Ascending aorta (tissue), 2 donors: ENCODE results near the gene PLXNA4. TPM values are rescaled to one million over a fixed set of nuclear protein-coding genes. Genes with fewer than 3 reads are reported as not detected.

ENCODE experiments used
- DNase-seq, 2 donors: peaks; one replicate each; pipeline ENCODE4 v3.0.0-alpha.2; 2019; ENCODE audit warnings: low spot score in 2 of 2
- H3K27ac ChIP-seq, 2 donors: fragments of 200-600 bp; sonication (generic); one replicate each; pipeline ENCODE4 v1.5.1; 2016 to 2017; ENCODE audit warnings: mild to moderate bottlenecking in 1 of 2
- H3K27me3 ChIP-seq: fragments of 200-600 bp; sonication (generic); one replicate; pipeline ENCODE4 v1.5.1; 2017
- H3K36me3 ChIP-seq, 2 donors: fragments of 200-600 bp; sonication (generic); one replicate each; pipeline ENCODE4 v1.5.1; 2016
- H3K4me1 ChIP-seq, 2 donors: fragments of 200-600 bp; sonication (generic); one replicate each; pipeline ENCODE4 v1.5.1; 2016 to 2017; ENCODE audit warnings: mild to moderate bottlenecking in 1 of 2
- H3K4me3 ChIP-seq, 2 donors: fragments of 200-600 bp; sonication (generic); one replicate each; pipeline ENCODE4 v1.5.1; 2016 to 2017; ENCODE audit warnings: mild to moderate bottlenecking in 1 of 2
- H3K9me3 ChIP-seq, 2 donors: fragments of 200-600 bp; sonication (generic); one replicate each; pipeline ENCODE4 v1.5.1; 2016
- intact Hi-C: fragments of 100-400 bp; cut with DNase I; formaldehyde crosslinking; loops from one replicate; pipeline ENCODE4 v1.15.1; 2023
- total RNA-seq: library from RNA; depleted of rRNA; stranded (reverse); fragments of >200 nt; gene quantifications from one replicate; pipeline ENCODE4 v1.1.0, GENCODE V29; 2016
- TF ChIP-seq, protein P1 (sequence below), 3 experiments: fragments of 200-600 bp in 2 of 3; fragments of 450-650 bp in 1 of 3; sonication (generic) in 2 of 3; IDR thresholded peaks; one replicate each; pipeline ENCODE4 v1.5.1; 2016 to 2019; ENCODE audit warnings: antibody characterized with exemption in 3 of 3, mild to moderate bottlenecking in 1 of 3, moderate library complexity in 1 of 3

Gene PLXNA4
- total RNA-seq, 1 donor from 2014 or later = 27.1 TPM

GRCh38 chr7:132424277-132424676 lies 152.0 kb downstream of the PLXNA4 start:
- TF ChIP-seq, protein P1, sequence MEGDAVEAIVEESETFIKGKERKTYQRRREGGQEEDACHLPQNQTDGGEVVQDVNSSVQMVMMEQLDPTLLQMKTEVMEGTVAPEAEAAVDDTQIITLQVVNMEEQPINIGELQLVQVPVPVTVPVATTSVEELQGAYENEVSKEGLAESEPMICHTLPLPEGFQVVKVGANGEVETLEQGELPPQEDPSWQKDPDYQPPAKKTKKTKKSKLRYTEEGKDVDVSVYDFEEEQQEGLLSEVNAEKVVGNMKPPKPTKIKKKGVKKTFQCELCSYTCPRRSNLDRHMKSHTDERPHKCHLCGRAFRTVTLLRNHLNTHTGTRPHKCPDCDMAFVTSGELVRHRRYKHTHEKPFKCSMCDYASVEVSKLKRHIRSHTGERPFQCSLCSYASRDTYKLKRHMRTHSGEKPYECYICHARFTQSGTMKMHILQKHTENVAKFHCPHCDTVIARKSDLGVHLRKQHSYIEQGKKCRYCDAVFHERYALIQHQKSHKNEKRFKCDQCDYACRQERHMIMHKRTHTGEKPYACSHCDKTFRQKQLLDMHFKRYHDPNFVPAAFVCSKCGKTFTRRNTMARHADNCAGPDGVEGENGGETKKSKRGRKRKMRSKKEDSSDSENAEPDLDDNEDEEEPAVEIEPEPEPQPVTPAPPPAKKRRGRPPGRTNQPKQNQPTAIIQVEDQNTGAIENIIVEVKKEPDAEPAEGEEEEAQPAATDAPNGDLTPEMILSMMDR (IDR thresholded peaks at IDR 0.05) = no peak
- H3K4me1 ChIP-seq = peaks cover 7 to 42% of the 10 kb centered on the region in 2 donors
- DNase-seq = no peak
- H3K4me3 ChIP-seq = no peak overlapping the region
- intact Hi-C loops = no loop called here
- H3K27me3 ChIP-seq = no peaks in the 10 kb centered on the region
- H3K9me3 ChIP-seq = no peaks in the 10 kb centered on the region
- no peaks in the 10 kb centered on the region for H3K36me3 ChIP-seq
- H3K27ac ChIP-seq = peak overlapping the region; percentile 32 to 76

- no peak overlapping the region for H3K4me3 ChIP-seq
- H3K27me3 ChIP-seq = no peaks in the 10 kb centered on the region
- intact Hi-C loops = no loop called here
- no peak for DNase-seq
- peak overlapping the region; percentile 32 to 76 for H3K27ac ChIP-seq
- no peaks in the 10 kb centered on the region for H3K9me3 ChIP-seq
- TF ChIP-seq, protein P1 (IDR thresholded peaks at IDR 0.05) = no peak
- no peaks in the 10 kb centered on the region for H3K36me3 ChIP-seq
- H3K4me1 ChIP-seq = peaks cover 7 to 45% of the 10 kb centered on the region in 2 donors
Observed at GRCh38 chr7:132423594-132424200, 152.6 kb downstream of the PLXNA4 start.

DNA sequence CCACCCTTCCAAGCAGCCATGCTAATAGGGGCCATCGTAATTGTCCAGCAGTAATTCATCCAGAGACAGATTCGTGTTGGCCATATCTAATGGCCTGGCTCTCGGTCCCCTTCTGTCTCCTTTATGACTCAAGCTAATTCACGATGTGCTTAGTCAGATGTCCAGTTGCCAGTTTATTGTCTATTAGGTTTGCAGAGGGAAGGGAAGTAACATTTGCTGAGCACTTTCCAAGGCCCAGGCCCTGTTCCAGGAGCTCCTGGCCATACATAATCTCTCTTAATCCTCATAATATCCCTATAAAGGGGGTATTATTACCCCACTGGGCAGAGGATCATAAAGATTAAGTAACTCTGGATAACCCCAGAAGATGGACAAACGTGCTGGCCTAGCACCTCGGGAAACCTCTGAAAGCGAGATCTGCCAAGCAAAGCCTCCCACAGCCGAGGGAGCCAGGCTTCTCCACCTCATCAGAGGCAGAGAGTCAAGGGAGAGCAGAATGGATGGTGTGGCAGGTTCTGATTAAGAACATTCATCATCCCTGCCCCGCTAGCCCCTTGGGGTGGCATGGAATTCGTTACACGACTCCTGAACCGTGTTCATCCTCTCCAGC lies 153.7 kb downstream of the PLXNA4 start:
- no peak for DNase-seq
- Histone ChIP-seq H3K4me1 (peaks cover 7 to 39% of the 10 kb centered on the region in 2 donors), H3K27me3 (no peaks in the 10 kb centered on the region), H3K36me3 (no peaks in the 10 kb centered on the region), H3K4me3 (no peak overlapping the region), H3K9me3 (no peaks in the 10 kb centered on the region), H3K27ac (peak overlapping the region; percentile 32 to 37)
- intact Hi-C loops = no loop called here
- TF ChIP-seq, protein P1 (IDR thresholded peaks at IDR 0.05) = no peak

DNA sequence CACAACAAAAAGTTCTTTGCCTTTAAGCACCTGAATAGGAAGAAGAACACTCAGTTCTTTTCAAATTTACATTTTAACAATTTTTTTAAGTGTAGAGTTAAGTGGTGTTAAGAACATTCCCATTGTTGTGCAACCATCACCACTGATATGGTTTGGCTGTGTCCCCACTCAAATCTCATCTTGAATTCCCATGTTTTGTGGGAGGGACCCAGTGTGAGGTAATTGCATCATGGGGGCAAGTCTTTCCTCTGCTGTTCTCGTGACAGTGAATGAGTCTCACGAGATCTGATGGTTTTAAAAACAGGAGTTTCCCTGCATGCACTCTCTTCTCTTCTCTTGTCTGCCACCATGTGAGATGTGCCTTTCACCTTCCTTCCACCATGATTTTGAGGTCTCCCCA lies 155.7 kb downstream of the PLXNA4 start:
- DNase-seq = no peak
- no peak overlapping the region for H3K27ac ChIP-seq
- H3K4me1 ChIP-seq = peaks cover 2 to 29% of the 10 kb centered on the region in 2 donors
- TF ChIP-seq, protein P1 (IDR thresholded peaks at IDR 0.05) = no peak
- no peaks in the 10 kb centered on the region for H3K9me3 ChIP-seq
- no peaks in the 10 kb centered on the region for H3K36me3 ChIP-seq
- intact Hi-C loops = no loop called here
- H3K4me3 ChIP-seq = no peak overlapping the region
- no peaks in the 10 kb centered on the region for H3K27me3 ChIP-seq

- intact Hi-C loops = no loop called here
- H3K4me3 ChIP-seq = no peak overlapping the region
- no peaks in the 10 kb centered on the region for H3K27me3 ChIP-seq
- no peaks in the 10 kb centered on the region for H3K9me3 ChIP-seq
- TF ChIP-seq, protein P1 (IDR thresholded peaks at IDR 0.05) = no peak
- H3K27ac ChIP-seq = no peak overlapping the region
- H3K4me1 ChIP-seq = peaks cover 0 to 24% of the 10 kb centered on the region in 2 donors
- DNase-seq = no peak
- H3K36me3 ChIP-seq = no peaks in the 10 kb centered on the region
Observed at GRCh38 chr7:132419542-132419941, 156.7 kb downstream of the PLXNA4 start.
